Ishikawa (cell line): ENCODE measurements around the gene ERC1.

ENCODE experiments used
- CEBPB ChIP-seq: IDR thresholded peaks from 2 replicates; pipeline ENCODE4 v1.6.1; 2012
- CREB1 ChIP-seq: IDR thresholded peaks from 2 replicates; pipeline ENCODE4 v1.6.1; 2012; ENCODE audit warnings: low read depth
- EGR1 ChIP-seq: IDR thresholded peaks from 2 replicates; pipeline ENCODE4 v1.6.1; 2012
- EP300 ChIP-seq: IDR thresholded peaks from 2 replicates; pipeline ENCODE4 v1.6.1; 2012; ENCODE audit warnings: borderline replicate concordance
- FOXM1 ChIP-seq: IDR thresholded peaks from 2 replicates; pipeline ENCODE4 v1.6.1; 2012; ENCODE audit warnings: low read depth, borderline replicate concordance
- MAX ChIP-seq: IDR thresholded peaks from 2 replicates; pipeline ENCODE4 v1.6.1; 2012
- NFIC ChIP-seq: IDR thresholded peaks from 2 replicates; pipeline ENCODE4 v1.6.1; 2012
- RAD21 ChIP-seq: IDR thresholded peaks from 2 replicates; pipeline ENCODE4 v1.6.1; 2012; ENCODE audit warnings: low read depth
- TAF1 ChIP-seq: IDR thresholded peaks from 2 replicates; pipeline ENCODE4 v1.6.1; 2012; ENCODE audit warnings: low read depth, mild to moderate bottlenecking
- TCF12 ChIP-seq: IDR thresholded peaks from 2 replicates; pipeline ENCODE4 v1.6.1; 2012; ENCODE audit warnings: low read depth
- TEAD4 ChIP-seq: IDR thresholded peaks from 2 replicates; pipeline ENCODE4 v1.6.1; 2012
- YY1 ChIP-seq: IDR thresholded peaks from 2 replicates; pipeline ENCODE4 v1.6.1; 2012; ENCODE audit warnings: low read depth
- ZBTB7A ChIP-seq: IDR thresholded peaks from 2 replicates; pipeline ENCODE4 v1.6.1; 2012; ENCODE audit warnings: low read depth
- TF ChIP-seq, protein P1 (sequence below): IDR thresholded peaks from 2 replicates; pipeline ENCODE4 v1.6.1; 2012
- TF ChIP-seq, protein P2 (sequence below): IDR thresholded peaks from 2 replicates; pipeline ENCODE4 v1.6.1; 2012; ENCODE audit warnings: low read depth, mild to moderate bottlenecking

The ERC1 gene

GRCh38 chr12:1377681-1378080 lies 386.7 kb downstream of the ERC1 start:
- TF ChIP-seq FOXM1 (no peak), NFIC (no peak), CEBPB (no peak), EP300 (no peak), TEAD4 (no peak), ZBTB7A (no peak), MAX (no peak), TCF12 (no peak), YY1 (no peak), TAF1 (no peak)
- TF ChIP-seq, protein P1, sequence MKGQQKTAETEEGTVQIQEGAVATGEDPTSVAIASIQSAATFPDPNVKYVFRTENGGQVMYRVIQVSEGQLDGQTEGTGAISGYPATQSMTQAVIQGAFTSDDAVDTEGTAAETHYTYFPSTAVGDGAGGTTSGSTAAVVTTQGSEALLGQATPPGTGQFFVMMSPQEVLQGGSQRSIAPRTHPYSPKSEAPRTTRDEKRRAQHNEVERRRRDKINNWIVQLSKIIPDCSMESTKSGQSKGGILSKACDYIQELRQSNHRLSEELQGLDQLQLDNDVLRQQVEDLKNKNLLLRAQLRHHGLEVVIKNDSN = no peak
- TF ChIP-seq, protein P2, sequence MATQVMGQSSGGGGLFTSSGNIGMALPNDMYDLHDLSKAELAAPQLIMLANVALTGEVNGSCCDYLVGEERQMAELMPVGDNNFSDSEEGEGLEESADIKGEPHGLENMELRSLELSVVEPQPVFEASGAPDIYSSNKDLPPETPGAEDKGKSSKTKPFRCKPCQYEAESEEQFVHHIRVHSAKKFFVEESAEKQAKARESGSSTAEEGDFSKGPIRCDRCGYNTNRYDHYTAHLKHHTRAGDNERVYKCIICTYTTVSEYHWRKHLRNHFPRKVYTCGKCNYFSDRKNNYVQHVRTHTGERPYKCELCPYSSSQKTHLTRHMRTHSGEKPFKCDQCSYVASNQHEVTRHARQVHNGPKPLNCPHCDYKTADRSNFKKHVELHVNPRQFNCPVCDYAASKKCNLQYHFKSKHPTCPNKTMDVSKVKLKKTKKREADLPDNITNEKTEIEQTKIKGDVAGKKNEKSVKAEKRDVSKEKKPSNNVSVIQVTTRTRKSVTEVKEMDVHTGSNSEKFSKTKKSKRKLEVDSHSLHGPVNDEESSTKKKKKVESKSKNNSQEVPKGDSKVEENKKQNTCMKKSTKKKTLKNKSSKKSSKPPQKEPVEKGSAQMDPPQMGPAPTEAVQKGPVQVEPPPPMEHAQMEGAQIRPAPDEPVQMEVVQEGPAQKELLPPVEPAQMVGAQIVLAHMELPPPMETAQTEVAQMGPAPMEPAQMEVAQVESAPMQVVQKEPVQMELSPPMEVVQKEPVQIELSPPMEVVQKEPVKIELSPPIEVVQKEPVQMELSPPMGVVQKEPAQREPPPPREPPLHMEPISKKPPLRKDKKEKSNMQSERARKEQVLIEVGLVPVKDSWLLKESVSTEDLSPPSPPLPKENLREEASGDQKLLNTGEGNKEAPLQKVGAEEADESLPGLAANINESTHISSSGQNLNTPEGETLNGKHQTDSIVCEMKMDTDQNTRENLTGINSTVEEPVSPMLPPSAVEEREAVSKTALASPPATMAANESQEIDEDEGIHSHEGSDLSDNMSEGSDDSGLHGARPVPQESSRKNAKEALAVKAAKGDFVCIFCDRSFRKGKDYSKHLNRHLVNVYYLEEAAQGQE = no peak

DNA sequence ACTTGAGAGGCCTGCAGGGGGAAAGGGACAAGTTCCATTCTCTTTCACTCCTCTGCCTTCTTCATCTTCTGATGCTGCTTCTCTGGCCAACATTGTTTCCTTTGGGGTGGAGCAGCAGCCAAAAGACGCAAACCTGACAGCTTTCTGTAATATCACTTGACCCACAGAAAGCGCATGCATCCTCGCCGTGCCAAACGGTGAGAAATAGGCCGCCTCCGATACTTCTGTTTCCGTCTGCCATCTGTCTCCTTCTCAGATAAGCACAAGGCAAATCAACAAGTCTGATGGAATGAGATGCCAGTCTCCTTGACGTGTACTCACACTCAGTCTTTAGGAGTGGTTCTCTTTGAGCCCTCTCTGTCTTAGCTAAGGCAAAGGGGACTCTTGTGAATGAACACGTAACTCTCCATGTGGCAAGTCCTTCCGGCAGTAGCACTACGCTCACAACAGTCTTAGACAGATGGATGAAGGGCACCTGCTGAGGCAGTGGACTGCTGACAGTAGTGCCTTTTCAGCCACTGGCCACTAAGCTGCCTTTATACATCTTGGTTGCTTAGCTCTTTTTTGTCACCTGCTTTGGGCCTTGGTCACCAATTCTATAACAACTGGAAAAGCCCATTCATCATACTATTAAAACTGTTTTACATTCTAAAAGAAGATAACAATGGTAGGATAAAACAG lies 389.3 kb downstream of the ERC1 start:
- no peak for TF ChIP-seq TAF1
- TF ChIP-seq, protein P2 = no peak

- TF ChIP-seq, protein P2 = no peak
- TF ChIP-seq, protein P1 = no peak
- TF ChIP-seq CREB1 (no peak), TAF1 (no peak), EP300 (no peak), EGR1 (no peak), TEAD4 (no peak), FOXM1 (no peak), ZBTB7A (no peak), MAX (no peak), RAD21 (no peak), TCF12 (no peak)
Measured at GRCh38 chr12:1382151-1382550, 391.1 kb downstream of the ERC1 start.

DNA sequence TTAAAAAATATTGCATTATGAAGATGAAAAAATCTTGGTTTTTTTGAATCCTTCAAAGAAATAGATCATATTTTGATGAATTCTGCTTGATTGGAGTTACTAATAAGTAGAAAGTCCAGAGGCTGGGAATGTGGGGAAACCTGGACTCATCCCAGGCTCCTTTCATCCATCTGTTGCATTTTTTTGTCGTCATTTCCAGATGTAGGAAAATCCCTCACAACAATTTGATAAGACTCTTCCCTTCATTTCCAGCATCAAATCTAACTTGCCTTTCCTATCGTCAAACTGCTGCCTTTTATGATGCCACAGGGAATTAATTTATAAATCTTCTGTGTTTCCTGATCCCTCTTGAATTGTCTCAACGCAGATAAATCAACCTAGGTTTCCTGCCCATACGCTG lies 391.8 kb downstream of the ERC1 start:
- TF ChIP-seq ZBTB7A (no peak), TEAD4 (no peak), TCF12 (no peak), YY1 (no peak), CREB1 (no peak), EGR1 (no peak)

DNA sequence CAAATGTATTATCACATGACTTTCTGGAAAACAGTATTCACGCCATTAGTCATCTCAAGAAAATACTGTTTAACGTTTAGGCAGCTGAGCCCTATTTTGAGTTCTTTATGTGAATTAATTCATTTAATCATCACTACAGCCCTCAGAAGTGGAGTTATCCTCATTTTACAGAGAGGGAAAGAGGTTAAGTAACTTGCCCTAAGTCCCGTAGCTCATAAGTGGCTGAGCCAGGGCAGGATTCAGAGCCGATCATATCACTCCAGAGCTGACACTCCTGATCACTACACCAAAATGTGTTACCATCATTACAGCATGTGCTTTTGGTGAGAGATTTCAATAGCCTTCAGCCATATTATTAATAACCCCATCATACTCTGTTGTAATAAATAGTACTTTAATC lies 392.7 kb downstream of the ERC1 start:
- no peak for TF ChIP-seq EP300
- no peak for TF ChIP-seq TCF12
- no peak for TF ChIP-seq RAD21
- no peak for TF ChIP-seq FOXM1
- TF ChIP-seq TAF1 = no peak
- no peak for TF ChIP-seq YY1
- TF ChIP-seq, protein P1 = no peak
- no peak for TF ChIP-seq MAX
- no peak for TF ChIP-seq CREB1
- TF ChIP-seq NFIC = no peak
- no peak for TF ChIP-seq TEAD4
- TF ChIP-seq EGR1 = no peak
- no peak for TF ChIP-seq CEBPB
- TF ChIP-seq, protein P2 = no peak
- TF ChIP-seq ZBTB7A = no peak
